ENCODE data around the gene RPN1.

Gene RPN1

GRCh38 chr3:128647307-128647706 lies 3.3 kb downstream of the RPN1 start:
- no peak overlapping the region for H3K27ac ChIP-seq (ENCODE audit: low read length)
- peaks cover 11 to 13% of the 10 kb centered on the region in 2 donors for H3K36me3 ChIP-seq (ENCODE audit: control insufficient read depth in 1 of 2, insufficient read depth in 2 of 2, low read length in 2 of 2)

GRCh38 chr3:128634075-128634611 lies 16.5 kb downstream of the RPN1 start:
- H3K27ac ChIP-seq (ENCODE audit: low read length) = no peak overlapping the region
- no peaks in the 10 kb centered on the region for H3K9me3 ChIP-seq (ENCODE audit: control insufficient read depth in 1 of 2, low read length in 2 of 2)
- no peak overlapping the region for H3K4me3 ChIP-seq (ENCODE audit: low read depth in 1 of 2, low read length in 2 of 2)
- peaks cover 37 to 40% of the 10 kb centered on the region in 2 donors for H3K36me3 ChIP-seq (ENCODE audit: control insufficient read depth in 1 of 2, insufficient read depth in 2 of 2, low read length in 2 of 2)
- no peaks in the 10 kb centered on the region for H3K27me3 ChIP-seq (ENCODE audit: low read depth, low read length)
- H3K4me1 ChIP-seq (ENCODE audit: control insufficient read depth in 1 of 2, insufficient read depth in 2 of 2, low read length in 2 of 2) = no peaks in the 10 kb centered on the region

More at GRCh38 chr3:128647307-128647706, 3.3 kb downstream of the RPN1 start:
- H3K9me3 ChIP-seq (ENCODE audit: control insufficient read depth in 1 of 2, low read length in 2 of 2) = no peaks in the 10 kb centered on the region
- no peak overlapping the region for H3K4me3 ChIP-seq (ENCODE audit: low read depth in 1 of 2, low read length in 2 of 2)
- H3K27me3 ChIP-seq (ENCODE audit: low read depth, low read length) = no peaks in the 10 kb centered on the region
- peaks cover 11 to 14% of the 10 kb centered on the region in 2 donors for H3K4me1 ChIP-seq (ENCODE audit: control insufficient read depth in 1 of 2, insufficient read depth in 2 of 2, low read length in 2 of 2)

- H3K36me3 ChIP-seq (ENCODE audit: control insufficient read depth in 1 of 2, insufficient read depth in 2 of 2, low read length in 2 of 2) = peaks cover 33% of the 10 kb centered on the region in 2 donors
- H3K9me3 ChIP-seq (ENCODE audit: control insufficient read depth in 1 of 2, low read length in 2 of 2) = no peaks in the 10 kb centered on the region
- H3K4me1 ChIP-seq (ENCODE audit: control insufficient read depth in 1 of 2, insufficient read depth in 2 of 2, low read length in 2 of 2) = no peaks in the 10 kb centered on the region
- no peak overlapping the region for H3K4me3 ChIP-seq (ENCODE audit: low read depth in 1 of 2, low read length in 2 of 2)
- H3K27me3 ChIP-seq (ENCODE audit: low read depth, low read length) = no peaks in the 10 kb centered on the region
- no peak overlapping the region for H3K27ac ChIP-seq (ENCODE audit: low read length)
Observed at GRCh38 chr3:128632301-128632700, 18.3 kb downstream of the RPN1 start.

- Histone ChIP-seq H3K4me3 (ENCODE audit: low read depth in 1 of 2, low read length in 2 of 2) (no peak overlapping the region), H3K27me3 (ENCODE audit: low read depth, low read length) (no peaks in the 10 kb centered on the region), H3K27ac (ENCODE audit: low read length) (no peak overlapping the region), H3K36me3 (ENCODE audit: control insufficient read depth in 1 of 2, insufficient read depth in 2 of 2, low read length in 2 of 2) (peaks cover 45 to 52% of the 10 kb centered on the region in 2 donors), H3K4me1 (ENCODE audit: control insufficient read depth in 1 of 2, insufficient read depth in 2 of 2, low read length in 2 of 2) (no peaks in the 10 kb centered on the region), H3K9me3 (ENCODE audit: control insufficient read depth in 1 of 2, low read length in 2 of 2) (no peaks in the 10 kb centered on the region)
Observed at GRCh38 chr3:128629936-128630335, 20.7 kb downstream of the RPN1 start.

GRCh38 chr3:128625409-128625945 lies 25.1 kb downstream of the RPN1 start:
- no peak overlapping the region for H3K4me3 ChIP-seq (ENCODE audit: low read depth in 1 of 2, low read length in 2 of 2)
- H3K36me3 ChIP-seq (ENCODE audit: control insufficient read depth in 1 of 2, insufficient read depth in 2 of 2, low read length in 2 of 2) = peaks cover 62 to 68% of the 10 kb centered on the region in 2 donors
- H3K9me3 ChIP-seq (ENCODE audit: control insufficient read depth in 1 of 2, low read length in 2 of 2) = no peaks in the 10 kb centered on the region
- no peaks in the 10 kb centered on the region for H3K4me1 ChIP-seq (ENCODE audit: control insufficient read depth in 1 of 2, insufficient read depth in 2 of 2, low read length in 2 of 2)
- H3K27me3 ChIP-seq (ENCODE audit: low read depth, low read length) = no peaks in the 10 kb centered on the region
- H3K27ac ChIP-seq (ENCODE audit: low read length) = no peak overlapping the region

- Histone ChIP-seq H3K27ac (ENCODE audit: low read length) (no peak overlapping the region), H3K9me3 (ENCODE audit: control insufficient read depth in 1 of 2, low read length in 2 of 2) (no peaks in the 10 kb centered on the region)
Observed at GRCh38 chr3:128624526-128625138, 26.0 kb downstream of the RPN1 start.

GRCh38 chr3:128623762-128624176 lies 26.8 kb downstream of the RPN1 start:
- H3K4me3 ChIP-seq (ENCODE audit: low read depth in 1 of 2, low read length in 2 of 2) = no peak overlapping the region
- H3K36me3 ChIP-seq (ENCODE audit: control insufficient read depth in 1 of 2, insufficient read depth in 2 of 2, low read length in 2 of 2) = peaks cover 61 to 75% of the 10 kb centered on the region in 2 donors
- peaks cover 3 to 6% of the 10 kb centered on the region in 2 donors for H3K4me1 ChIP-seq (ENCODE audit: control insufficient read depth in 1 of 2, insufficient read depth in 2 of 2, low read length in 2 of 2)
- no peaks in the 10 kb centered on the region for H3K27me3 ChIP-seq (ENCODE audit: low read depth, low read length)
- no peak overlapping the region for H3K27ac ChIP-seq (ENCODE audit: low read length)
- no peaks in the 10 kb centered on the region for H3K9me3 ChIP-seq (ENCODE audit: control insufficient read depth in 1 of 2, low read length in 2 of 2)

More at GRCh38 chr3:128624526-128625138, 26.0 kb downstream of the RPN1 start:
- Histone ChIP-seq H3K4me1 (ENCODE audit: control insufficient read depth in 1 of 2, insufficient read depth in 2 of 2, low read length in 2 of 2) (no peaks in the 10 kb centered on the region), H3K4me3 (ENCODE audit: low read depth in 1 of 2, low read length in 2 of 2) (no peak overlapping the region), H3K36me3 (ENCODE audit: control insufficient read depth in 1 of 2, insufficient read depth in 2 of 2, low read length in 2 of 2) (peaks cover 57 to 68% of the 10 kb centered on the region in 2 donors), H3K27me3 (ENCODE audit: low read depth, low read length) (no peaks in the 10 kb centered on the region)

GRCh38 chr3:128621931-128622330 lies 28.7 kb downstream of the RPN1 start:
- peaks cover 10 to 17% of the 10 kb centered on the region in 2 donors for H3K4me1 ChIP-seq (ENCODE audit: control insufficient read depth in 1 of 2, insufficient read depth in 2 of 2, low read length in 2 of 2)
- H3K4me3 ChIP-seq (ENCODE audit: low read depth in 1 of 2, low read length in 2 of 2) = no peak overlapping the region
- H3K9me3 ChIP-seq (ENCODE audit: control insufficient read depth in 1 of 2, low read length in 2 of 2) = no peaks in the 10 kb centered on the region
- H3K27me3 ChIP-seq (ENCODE audit: low read depth, low read length) = no peaks in the 10 kb centered on the region
- peaks cover 57 to 69% of the 10 kb centered on the region in 2 donors for H3K36me3 ChIP-seq (ENCODE audit: control insufficient read depth in 1 of 2, insufficient read depth in 2 of 2, low read length in 2 of 2)
- H3K27ac ChIP-seq (ENCODE audit: low read length) = no peak overlapping the region

- H3K27ac ChIP-seq (ENCODE audit: low read length) = no peak overlapping the region
- peaks cover 50 to 62% of the 10 kb centered on the region in 2 donors for H3K36me3 ChIP-seq (ENCODE audit: control insufficient read depth in 1 of 2, insufficient read depth in 2 of 2, low read length in 2 of 2)
- no peak overlapping the region for H3K4me3 ChIP-seq (ENCODE audit: low read depth in 1 of 2, low read length in 2 of 2)
- H3K4me1 ChIP-seq (ENCODE audit: control insufficient read depth in 1 of 2, insufficient read depth in 2 of 2, low read length in 2 of 2) = peaks cover 10 to 17% of the 10 kb centered on the region in 2 donors
- H3K27me3 ChIP-seq (ENCODE audit: low read depth, low read length) = no peaks in the 10 kb centered on the region
- no peaks in the 10 kb centered on the region for H3K9me3 ChIP-seq (ENCODE audit: control insufficient read depth in 1 of 2, low read length in 2 of 2)
Observed at GRCh38 chr3:128621234-128621633, 29.4 kb downstream of the RPN1 start.

GRCh38 chr3:128620268-128620691 lies 30.3 kb downstream of the RPN1 start:
- Histone ChIP-seq H3K4me1 (ENCODE audit: control insufficient read depth in 1 of 2, insufficient read depth in 2 of 2, low read length in 2 of 2) (peaks cover 10 to 17% of the 10 kb centered on the region in 2 donors), H3K27ac (ENCODE audit: low read length) (no peak overlapping the region), H3K36me3 (ENCODE audit: control insufficient read depth in 1 of 2, insufficient read depth in 2 of 2, low read length in 2 of 2) (peaks cover 41 to 53% of the 10 kb centered on the region in 2 donors), H3K4me3 (ENCODE audit: low read depth in 1 of 2, low read length in 2 of 2) (no peak overlapping the region), H3K27me3 (ENCODE audit: low read depth, low read length) (no peaks in the 10 kb centered on the region), H3K9me3 (ENCODE audit: control insufficient read depth in 1 of 2, low read length in 2 of 2) (no peaks in the 10 kb centered on the region)

- Histone ChIP-seq H3K27ac (ENCODE audit: low read length) (peak overlapping the region; percentile 80), H3K4me3 (ENCODE audit: low read depth in 1 of 2, low read length in 2 of 2) (no peak overlapping the region), H3K27me3 (ENCODE audit: low read depth, low read length) (no peaks in the 10 kb centered on the region), H3K36me3 (ENCODE audit: control insufficient read depth in 1 of 2, insufficient read depth in 2 of 2, low read length in 2 of 2) (peaks cover 31 to 43% of the 10 kb centered on the region in 2 donors), H3K9me3 (ENCODE audit: control insufficient read depth in 1 of 2, low read length in 2 of 2) (no peaks in the 10 kb centered on the region), H3K4me1 (ENCODE audit: control insufficient read depth in 1 of 2, insufficient read depth in 2 of 2, low read length in 2 of 2) (peaks cover 10 to 17% of the 10 kb centered on the region in 2 donors)
Observed at GRCh38 chr3:128619146-128619890, 31.3 kb downstream of the RPN1 start.

Data from muscle layer of duodenum (tissue), 2 donors.